HG02798 (cell line): ENCODE results near the gene MAP3K6.
"Not testable (repeated sequence)": the region's sequence is repeated elsewhere in the genome, so short reads cannot be mapped to it uniquely, and the experiment has no call there.

Experiments
- ATAC-seq: cut with Tn5 transposase; IDR thresholded peaks from one replicate; pipeline ENCODE4 v1.9.1; 2021; ENCODE audit warnings: mild to moderate bottlenecking; ENCODE audit not compliant: unreplicated experiment, poor library complexity

MAP3K6 gene

GRCh38 chr1:27366411-27367159, at the start of gene MAP3K6:
TSS of gene MAP3K6 (minus strand) at chr1:27366961. CDS start at chr1:27366597, 364 bp downstream.
- peak; percentile 47 for ATAC-seq

- ATAC-seq = no peak
Observed at GRCh38 chr1:27414091-27414490, 47.3 kb upstream of the MAP3K6 start.

GRCh38 chr1:27413004-27413403, 46.2 kb upstream of the MAP3K6 start:
- ATAC-seq = no peak

- ATAC-seq = no peak
Observed at GRCh38 chr1:27412502-27412901, 45.7 kb upstream of the MAP3K6 start.

- no peak for ATAC-seq
Observed at GRCh38 chr1:27410709-27411108, 43.9 kb upstream of the MAP3K6 start.

GRCh38 chr1:27409669-27410068, 42.9 kb upstream of the MAP3K6 start:
- no peak for ATAC-seq

GRCh38 chr1:27408151-27408550, 41.4 kb upstream of the MAP3K6 start:
- ATAC-seq = no peak

GRCh38 chr1:27406791-27407190, 40.0 kb upstream of the MAP3K6 start:
- not testable (repeated sequence) for ATAC-seq

- ATAC-seq = no peak
Observed at GRCh38 chr1:27406362-27406680, 39.6 kb upstream of the MAP3K6 start.

- not testable (repeated sequence) for ATAC-seq
Observed at GRCh38 chr1:27405598-27406361, 39.0 kb upstream of the MAP3K6 start.

- ATAC-seq = no peak
Observed at GRCh38 chr1:27405074-27405473, 38.3 kb upstream of the MAP3K6 start.

- ATAC-seq = no peak
Observed at GRCh38 chr1:27403931-27404330, 37.2 kb upstream of the MAP3K6 start.

- ATAC-seq = no peak
Observed at GRCh38 chr1:27403065-27403726, 36.4 kb upstream of the MAP3K6 start.

GRCh38 chr1:27402349-27402754, 35.6 kb upstream of the MAP3K6 start:
- no peak for ATAC-seq

GRCh38 chr1:27400963-27401341, 34.2 kb upstream of the MAP3K6 start:
- no peak for ATAC-seq

- no peak for ATAC-seq
Observed at GRCh38 chr1:27400082-27400962, 33.6 kb upstream of the MAP3K6 start.

- no peak for ATAC-seq
Observed at GRCh38 chr1:27399251-27400025, 32.7 kb upstream of the MAP3K6 start.

GRCh38 chr1:27398405-27399149, 31.8 kb upstream of the MAP3K6 start:
- no peak for ATAC-seq

- ATAC-seq = no peak
Observed at GRCh38 chr1:27397749-27398148, 31.0 kb upstream of the MAP3K6 start.
